Brain microvascular endothelial cell (primary cell): ENCODE measurements around the gene RAB11A.

Source experiments
- DNase-seq: peaks from one replicate; pipeline ENCODE4 v3.0.0-alpha.2; 2020
- H3K27ac ChIP-seq: fragments of 250-450 bp; sonication (Bioruptor Pico); 2 replicates; pipeline ENCODE4 v1.5.1; 2020; ENCODE audit warnings: mild to moderate bottlenecking, moderate library complexity
- H3K27me3 ChIP-seq: fragments of 250-450 bp; sonication (Bioruptor Pico); replicated peaks from 2 replicates; pipeline ENCODE4 v1.5.1; 2020; ENCODE audit warnings: mild to moderate bottlenecking
- H3K36me3 ChIP-seq: fragments of 250-450 bp; sonication (Bioruptor Pico); replicated peaks from 2 replicates; pipeline ENCODE4 v1.5.1; 2020; ENCODE audit warnings: mild to moderate bottlenecking
- H3K4me3 ChIP-seq: 2 replicates; pipeline ENCODE4 v1.5.1; 2011; ENCODE audit warnings: low read depth, mild to moderate bottlenecking, control low read depth, low read length, moderate library complexity
- in situ Hi-C: cut with HindIII; loops from 2 replicates; pipeline ENCODE4 v1.10.0; 2017; ENCODE audit warnings: low sequenced_read_pairs, low pct_ligation_motif_present
- TF ChIP-seq, protein P1 (sequence below): IDR thresholded peaks from 2 replicates; pipeline ENCODE4 v1.5.1; 2011; ENCODE audit warnings: low read depth, mild to moderate bottlenecking, moderate library complexity, low read length, control low read depth, inconsistent platforms; ENCODE audit errors: missing control alignments

Gene RAB11A

DNA sequence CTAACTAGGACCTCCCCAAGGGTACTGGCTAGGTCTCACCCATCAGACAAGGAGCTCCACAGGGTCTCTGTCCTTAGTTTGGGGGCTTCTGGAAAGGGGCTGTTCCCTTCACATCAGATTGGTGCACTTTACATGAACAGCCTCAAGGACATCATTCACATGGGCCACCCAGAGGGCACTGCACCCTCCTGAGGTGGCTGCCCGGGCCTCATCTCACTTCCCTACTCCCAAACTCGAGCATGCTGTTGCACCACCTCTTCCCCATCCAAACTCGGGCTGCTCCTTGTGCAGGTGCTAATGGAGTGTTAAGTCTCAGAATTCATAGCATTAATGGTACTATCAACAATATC, 48.1 kb downstream of the RAB11A start:
- no peaks in the 10 kb centered on the region for H3K27me3 ChIP-seq
- in situ Hi-C loops: no loop called here
- TF ChIP-seq, protein P1, sequence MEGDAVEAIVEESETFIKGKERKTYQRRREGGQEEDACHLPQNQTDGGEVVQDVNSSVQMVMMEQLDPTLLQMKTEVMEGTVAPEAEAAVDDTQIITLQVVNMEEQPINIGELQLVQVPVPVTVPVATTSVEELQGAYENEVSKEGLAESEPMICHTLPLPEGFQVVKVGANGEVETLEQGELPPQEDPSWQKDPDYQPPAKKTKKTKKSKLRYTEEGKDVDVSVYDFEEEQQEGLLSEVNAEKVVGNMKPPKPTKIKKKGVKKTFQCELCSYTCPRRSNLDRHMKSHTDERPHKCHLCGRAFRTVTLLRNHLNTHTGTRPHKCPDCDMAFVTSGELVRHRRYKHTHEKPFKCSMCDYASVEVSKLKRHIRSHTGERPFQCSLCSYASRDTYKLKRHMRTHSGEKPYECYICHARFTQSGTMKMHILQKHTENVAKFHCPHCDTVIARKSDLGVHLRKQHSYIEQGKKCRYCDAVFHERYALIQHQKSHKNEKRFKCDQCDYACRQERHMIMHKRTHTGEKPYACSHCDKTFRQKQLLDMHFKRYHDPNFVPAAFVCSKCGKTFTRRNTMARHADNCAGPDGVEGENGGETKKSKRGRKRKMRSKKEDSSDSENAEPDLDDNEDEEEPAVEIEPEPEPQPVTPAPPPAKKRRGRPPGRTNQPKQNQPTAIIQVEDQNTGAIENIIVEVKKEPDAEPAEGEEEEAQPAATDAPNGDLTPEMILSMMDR: no peak
- no peaks in the 10 kb centered on the region for H3K36me3 ChIP-seq
- H3K4me3 ChIP-seq: no peak overlapping the region
- no peak overlapping the region for H3K27ac ChIP-seq
- DNase-seq: no peak

DNA sequence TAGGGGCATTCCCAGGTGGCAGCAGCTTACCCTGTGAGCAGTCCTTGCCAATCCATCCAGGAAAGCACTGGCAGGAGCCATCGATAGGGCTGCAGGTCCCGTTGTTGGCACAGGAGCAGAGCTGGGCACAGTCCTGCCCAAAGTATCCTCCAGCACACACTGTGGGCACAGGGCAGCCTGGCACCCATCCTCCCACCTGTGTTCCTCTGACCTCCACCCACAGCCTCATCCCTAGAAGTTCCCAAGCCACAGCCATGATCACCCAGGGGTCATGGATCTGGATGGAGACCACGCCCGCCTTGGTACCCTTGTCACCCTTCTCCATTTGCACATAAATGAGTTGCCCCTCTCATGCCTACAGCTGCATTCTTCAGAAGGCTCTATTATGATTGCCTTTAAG, 48.6 kb downstream of the RAB11A start:
- no peak overlapping the region for H3K27ac ChIP-seq
- H3K36me3 ChIP-seq: no peaks in the 10 kb centered on the region
- TF ChIP-seq, protein P1: no peak
- DNase-seq: no peak
- H3K4me3 ChIP-seq: no peak overlapping the region
- H3K27me3 ChIP-seq: no peaks in the 10 kb centered on the region
- in situ Hi-C loops: no loop called here

DNA sequence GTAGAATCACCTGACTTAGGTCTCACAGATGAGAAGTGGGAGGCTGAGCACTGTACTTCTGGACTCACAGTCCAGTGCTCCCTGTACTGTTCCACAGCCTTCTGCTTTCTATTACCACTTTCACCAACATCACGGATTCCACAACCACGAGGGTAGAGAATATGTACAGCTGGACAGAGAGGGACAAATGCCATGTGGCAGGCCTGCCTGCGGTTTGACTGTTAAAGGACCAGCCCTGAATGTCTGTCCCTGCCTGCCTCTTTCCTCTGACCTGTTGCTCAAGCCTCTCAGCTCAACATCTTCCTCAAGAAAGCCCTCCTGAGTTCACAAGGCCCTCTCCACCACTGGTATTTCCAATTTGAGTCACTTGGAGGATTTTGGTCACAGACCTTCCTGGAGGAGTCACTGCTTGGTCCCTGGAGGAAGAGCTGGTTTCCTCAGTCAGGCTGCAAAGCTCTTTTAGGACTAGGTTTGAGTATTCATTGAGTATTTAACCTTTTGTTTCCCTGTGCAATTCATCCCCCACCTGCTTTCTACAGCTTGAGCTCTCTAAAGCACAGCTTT, 49.1 kb downstream of the RAB11A start:
- Histone ChIP-seq H3K27ac (no peak overlapping the region), H3K27me3 (no peaks in the 10 kb centered on the region), H3K36me3 (no peaks in the 10 kb centered on the region), H3K4me3 (no peak overlapping the region)
- in situ Hi-C loops: no loop called here
- DNase-seq: no peak
- TF ChIP-seq, protein P1: no peak

DNA sequence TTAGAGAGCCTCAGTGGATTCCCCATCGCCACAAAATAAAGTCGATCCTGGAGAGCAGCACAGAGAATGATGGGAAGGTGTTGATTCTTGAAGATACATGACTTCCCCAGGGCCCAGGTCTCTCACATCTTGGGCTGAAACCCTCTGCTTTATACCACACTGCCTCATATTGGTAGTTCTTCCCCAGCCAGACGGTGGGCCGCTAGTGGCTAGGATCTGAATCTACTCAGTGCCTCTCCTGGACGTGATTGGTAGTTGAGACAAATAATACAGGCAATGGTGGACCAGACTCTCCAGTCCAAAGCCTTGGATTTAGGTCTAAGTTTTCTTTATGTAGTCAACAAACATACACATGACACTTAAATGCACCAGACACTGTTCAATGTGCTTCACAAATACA, 49.7 kb downstream of the RAB11A start:
- H3K27ac ChIP-seq: no peak overlapping the region
- no peaks in the 10 kb centered on the region for H3K36me3 ChIP-seq
- no peak for DNase-seq
- H3K27me3 ChIP-seq: no peaks in the 10 kb centered on the region
- TF ChIP-seq, protein P1: no peak
- H3K4me3 ChIP-seq: no peak overlapping the region
- in situ Hi-C loops: no loop called here

DNA sequence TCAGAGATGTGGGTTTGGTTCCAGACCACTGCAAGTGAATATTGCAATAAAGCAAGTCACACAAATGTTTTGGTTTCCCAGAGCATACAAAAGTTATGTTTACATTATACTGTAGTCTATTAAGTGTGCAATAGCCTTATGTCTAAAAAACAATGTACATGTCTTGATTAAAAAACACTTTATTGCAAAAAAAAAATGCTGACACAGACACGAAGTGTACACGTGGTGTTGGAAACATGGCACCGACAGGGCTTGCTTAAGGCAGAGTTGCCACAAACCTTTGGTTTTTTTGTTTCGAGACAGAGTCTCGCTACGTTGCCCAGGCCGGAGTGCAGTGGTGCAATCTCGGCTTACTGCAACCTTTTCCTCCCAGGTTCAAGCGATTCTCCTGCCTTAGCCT, 50.1 kb downstream of the RAB11A start:
- DNase-seq: no peak
- Histone ChIP-seq H3K27ac (no peak overlapping the region), H3K4me3 (no peak overlapping the region), H3K27me3 (no peaks in the 10 kb centered on the region), H3K36me3 (no peaks in the 10 kb centered on the region)
- TF ChIP-seq, protein P1: no peak
- in situ Hi-C loops: no loop called here

DNA sequence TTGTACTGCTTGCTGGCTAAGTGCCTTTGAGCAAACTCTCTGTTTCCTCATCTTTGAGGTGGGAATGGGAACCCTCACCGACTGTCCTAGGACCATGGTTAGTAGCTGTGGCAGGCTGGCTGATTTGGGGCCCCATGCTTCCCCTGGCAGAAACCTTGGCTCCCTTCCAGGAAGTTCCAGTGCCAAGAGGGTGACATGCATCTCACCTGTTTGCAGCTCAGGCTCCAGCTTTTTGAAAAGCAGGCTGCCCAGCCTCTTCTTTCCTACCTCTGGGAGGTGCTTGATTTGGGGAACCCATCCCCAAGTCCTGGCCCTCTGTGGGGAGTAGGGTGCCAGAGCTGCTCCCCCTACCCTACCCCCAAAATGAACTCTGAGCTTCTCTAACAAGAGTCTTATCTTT, 50.8 kb downstream of the RAB11A start:
- in situ Hi-C loops: no loop called here
- no peak overlapping the region for H3K4me3 ChIP-seq
- H3K36me3 ChIP-seq: no peaks in the 10 kb centered on the region
- no peak overlapping the region for H3K27ac ChIP-seq
- H3K27me3 ChIP-seq: no peaks in the 10 kb centered on the region
- DNase-seq: no peak
- TF ChIP-seq, protein P1: no peak
